WI38 (cell line): ENCODE data around the gene SLC22A13.
"Not testable (repeated sequence)": the region's sequence is repeated elsewhere in the genome, so short reads cannot be mapped to it uniquely, and the experiment has no call there.

Experiments
- H3K4me3 ChIP-seq: 2 replicates; pipeline ENCODE4 v1.5.1; 2011; ENCODE audit warnings: low read depth, mild to moderate bottlenecking, control low read depth, low read length
- CTCF ChIP-seq: IDR thresholded peaks from 2 replicates; pipeline ENCODE4 v1.5.1; 2012; ENCODE audit warnings: low read depth, mild to moderate bottlenecking, control low read depth, low read length

The SLC22A13 gene

DNA sequence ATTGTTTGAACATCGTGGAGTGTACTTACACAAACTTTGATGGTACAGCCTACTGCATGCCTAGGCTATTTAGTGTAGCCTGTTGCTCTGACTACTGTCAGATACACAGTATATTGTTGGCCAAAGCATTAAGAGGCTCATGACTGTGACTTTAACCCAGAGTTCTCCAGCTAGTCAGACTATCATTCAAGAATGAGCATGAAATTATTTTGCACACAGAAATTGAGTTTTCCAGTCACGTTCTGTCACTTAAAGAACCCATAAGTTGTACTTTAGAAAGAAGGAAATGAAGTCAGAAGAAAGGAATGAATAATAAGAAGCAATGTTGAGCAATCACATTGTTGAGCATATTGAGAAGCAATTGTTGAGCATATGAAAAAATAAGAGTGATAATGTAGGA is 37.6 kb upstream of the SLC22A13 start:
- TF ChIP-seq CTCF = no peak

DNA sequence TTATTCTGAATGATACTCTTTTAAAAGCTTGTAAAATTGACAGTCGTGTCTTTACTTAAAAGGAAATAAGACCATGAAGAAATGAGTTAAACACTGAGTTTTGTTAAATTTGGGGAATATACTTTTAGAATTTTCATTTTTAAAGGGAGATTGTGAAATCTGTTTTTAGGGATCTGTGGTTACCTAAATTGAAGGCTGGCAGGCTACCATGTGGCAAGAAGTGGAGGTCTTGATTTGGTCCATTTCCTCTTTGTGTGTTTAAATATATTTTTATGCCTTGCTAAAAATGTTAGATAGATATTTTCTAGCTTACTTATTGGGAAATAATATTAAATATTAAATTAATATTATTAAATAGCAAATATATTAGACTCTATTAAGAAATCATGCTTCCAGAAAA is 36.6 kb upstream of the SLC22A13 start:
- no peak for TF ChIP-seq CTCF

More for the DNA sequence above, 37.6 kb upstream of the SLC22A13 start:
- no peak overlapping the region for H3K4me3 ChIP-seq

GRCh38 chr3:38232701-38233100 is 32.9 kb upstream of the SLC22A13 start:
- no peak for TF ChIP-seq CTCF
- H3K4me3 ChIP-seq = no peak overlapping the region

More for the DNA sequence above, 36.6 kb upstream of the SLC22A13 start:
- H3K4me3 ChIP-seq = no peak overlapping the region

- no peak for TF ChIP-seq CTCF
- no peak overlapping the region for H3K4me3 ChIP-seq
Measured at GRCh38 chr3:38235466-38235865, 30.1 kb upstream of the SLC22A13 start.

GRCh38 chr3:38238416-38239008 is 27.1 kb upstream of the SLC22A13 start:
- TF ChIP-seq CTCF = no peak
- H3K4me3 ChIP-seq = no peak overlapping the region

- not testable (repeated sequence) for H3K4me3 ChIP-seq
Measured at GRCh38 chr3:38242812-38243211, 22.8 kb upstream of the SLC22A13 start.

DNA sequence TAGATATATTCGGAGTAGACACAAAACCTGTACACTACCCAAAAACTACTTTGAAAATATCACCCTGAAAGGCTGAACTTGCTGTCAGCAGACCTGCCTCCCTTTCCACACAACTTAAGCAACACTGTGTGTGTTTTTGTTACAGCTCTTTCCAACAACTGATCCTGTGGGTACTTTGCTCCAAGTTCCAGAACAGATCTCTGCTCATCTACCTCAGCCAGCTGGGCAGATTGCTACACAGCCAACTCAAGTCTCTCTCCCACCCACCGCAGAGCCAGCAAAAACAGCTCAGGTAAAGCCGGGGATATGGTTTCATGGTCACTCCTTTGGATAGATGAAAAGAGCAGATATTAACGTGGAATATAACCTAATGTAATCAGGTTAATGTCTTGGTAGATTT is 19.7 kb upstream of the SLC22A13 start:
- H3K4me3 ChIP-seq = no peak overlapping the region
- no peak for TF ChIP-seq CTCF
